ENCODE data around the gene AADACL4. TPM values are rescaled to one million over a fixed set of nuclear protein-coding genes. Genes with fewer than 3 reads are reported as not detected.

AADACL4 gene
- total and polyA plus RNA-seq, 5 donors from 2014 or later: not detected

DNA sequence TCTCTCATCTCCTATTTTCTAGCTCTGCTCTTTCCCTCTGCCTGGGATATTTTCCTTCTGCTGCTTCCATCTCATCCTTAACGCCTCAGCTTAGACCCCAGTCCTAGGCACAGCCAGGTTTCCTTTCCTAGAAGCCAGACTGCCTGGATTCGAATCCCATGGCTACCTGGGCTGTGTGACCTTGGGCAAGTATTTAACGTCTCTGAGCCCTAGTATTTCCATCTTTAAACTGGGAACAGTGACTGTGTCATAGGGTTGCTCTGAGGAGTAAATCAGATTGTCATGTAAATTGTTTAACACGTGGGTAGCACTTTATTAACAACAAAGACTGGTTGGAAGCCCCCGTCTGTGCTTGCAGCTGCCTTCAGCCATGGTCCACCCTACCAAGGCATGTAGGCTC, 44.2 kb upstream of the AADACL4 start:
- Mint-ChIP-seq H3K27me3 (peaks cover 18% of the 10 kb centered on the region), H3K27ac (no peak overlapping the region), H3K9me3 (peaks cover 0 to 3% (median 0%) of the 10 kb centered on the region in 7 donors), H3K4me3 (no peak overlapping the region), H3K36me3 (no peaks in the 10 kb centered on the region), H3K4me1 (peaks cover 10 to 65% (median 19%) of the 10 kb centered on the region in 4 donors)
- DNase-seq (no peak), ATAC-seq (ENCODE audit: low read depth in 2 of 2) (no peak)
- Histone ChIP-seq H3K4me3 (ENCODE audit: low read depth, low read length) (no peak overlapping the region), H3K27ac (ENCODE audit: insufficient read depth, low read length, poor library complexity, severe bottlenecking) (no peak overlapping the region), H3K4me1 (ENCODE audit: control insufficient read depth, insufficient read depth, low read length, poor library complexity, severe bottlenecking) (peaks cover 24% of the 10 kb centered on the region), H3K36me3 (ENCODE audit: control insufficient read depth, insufficient read depth, low read length) (no peaks in the 10 kb centered on the region), H3K27me3 (ENCODE audit: control insufficient read depth, insufficient read depth, low read length) (no peaks in the 10 kb centered on the region), H3K9me3 (ENCODE audit: control insufficient read depth in 2 of 2, low read length in 2 of 2) (no peaks in the 10 kb centered on the region)

DNA sequence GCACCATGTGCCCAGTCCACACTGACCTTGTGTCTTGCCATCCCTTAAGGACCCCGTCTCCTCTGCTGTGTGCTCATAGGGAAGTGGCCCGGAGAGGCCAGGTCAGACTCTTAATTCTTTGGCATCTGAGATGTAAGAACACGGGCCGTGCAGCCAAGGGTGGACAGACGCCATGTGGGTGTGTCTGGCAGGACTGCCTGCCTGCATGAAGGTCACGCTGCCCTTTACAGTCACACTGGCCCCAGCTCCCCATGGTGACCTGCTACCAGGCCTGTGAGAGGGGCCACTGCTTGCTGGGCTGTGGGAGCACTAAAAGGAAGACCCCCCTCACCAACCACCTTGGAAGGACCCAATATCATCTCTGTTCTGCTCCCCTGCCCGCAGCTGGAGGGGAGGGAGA, 43.5 kb upstream of the AADACL4 start:
- peaks cover 0 to 2% (median 0%) of the 10 kb centered on the region in 7 donors for H3K9me3 Mint-ChIP-seq
- Histone ChIP-seq H3K9me3 (ENCODE audit: control insufficient read depth in 2 of 2, low read length in 2 of 2) (no peaks in the 10 kb centered on the region), H3K27me3 (ENCODE audit: control insufficient read depth, insufficient read depth, low read length) (no peaks in the 10 kb centered on the region), H3K36me3 (ENCODE audit: control insufficient read depth, insufficient read depth, low read length) (no peaks in the 10 kb centered on the region), H3K27ac (ENCODE audit: insufficient read depth, low read length, poor library complexity, severe bottlenecking) (no peak overlapping the region), H3K4me3 (ENCODE audit: low read depth, low read length) (no peak overlapping the region), H3K4me1 (ENCODE audit: control insufficient read depth, insufficient read depth, low read length, poor library complexity, severe bottlenecking) (peaks cover 27% of the 10 kb centered on the region)
- DNase-seq (no peak), ATAC-seq (ENCODE audit: low read depth in 2 of 2) (no peak)
- peak overlapping the region in 1 of 4 donors; percentile 13 for H3K4me3 Mint-ChIP-seq
- H3K4me1 Mint-ChIP-seq: peaks cover 10 to 67% (median 19%) of the 10 kb centered on the region in 4 donors
- H3K36me3 Mint-ChIP-seq: no peaks in the 10 kb centered on the region
- H3K27ac Mint-ChIP-seq: peak overlapping the region in 2 of 3 donors; percentile 59 to 65
- peaks cover 18% of the 10 kb centered on the region for H3K27me3 Mint-ChIP-seq

DNA sequence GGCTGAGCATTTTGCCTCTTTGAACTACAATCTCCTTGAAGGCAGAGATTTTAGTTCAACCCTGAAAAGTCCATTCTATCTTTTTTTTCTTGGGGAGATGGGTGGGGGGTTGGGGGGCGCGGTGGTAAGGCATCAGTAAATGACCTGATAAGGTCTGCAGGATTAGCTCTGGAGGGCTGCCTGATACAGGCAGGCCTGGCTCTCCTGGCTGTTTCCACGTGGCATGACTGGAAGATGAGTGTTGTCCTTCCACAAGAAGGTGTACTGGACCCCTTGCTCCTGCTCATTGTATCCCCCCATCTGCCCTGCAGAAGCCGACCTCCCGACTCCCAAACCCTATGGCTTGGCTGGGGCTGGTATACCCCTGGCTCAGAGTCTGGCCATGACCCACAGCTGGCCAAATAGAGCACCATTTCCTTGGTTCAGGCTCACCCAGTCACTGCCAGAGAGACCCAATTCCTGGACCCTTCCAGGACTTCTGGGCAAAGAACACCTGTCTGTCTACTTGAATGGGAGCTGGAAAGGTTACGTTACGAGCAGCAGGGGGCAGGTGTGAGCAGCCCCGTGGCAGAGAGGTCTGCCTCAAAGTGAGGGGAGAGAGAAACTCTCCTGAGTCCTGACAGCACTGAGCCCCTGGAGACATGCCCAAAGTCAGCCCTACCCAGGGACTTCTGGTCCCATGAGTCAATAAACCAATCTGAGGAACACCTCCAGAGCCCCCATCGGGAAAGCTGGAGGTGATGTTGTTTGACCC, 42.8 kb upstream of the AADACL4 start:
- Histone ChIP-seq H3K36me3 (ENCODE audit: control insufficient read depth, insufficient read depth, low read length) (no peaks in the 10 kb centered on the region), H3K4me3 (ENCODE audit: low read depth, low read length) (no peak overlapping the region), H3K27me3 (ENCODE audit: control insufficient read depth, insufficient read depth, low read length) (no peaks in the 10 kb centered on the region), H3K27ac (ENCODE audit: insufficient read depth, low read length, poor library complexity, severe bottlenecking) (no peak overlapping the region), H3K4me1 (ENCODE audit: control insufficient read depth, insufficient read depth, low read length, poor library complexity, severe bottlenecking) (peaks cover 20% of the 10 kb centered on the region), H3K9me3 (ENCODE audit: control insufficient read depth in 2 of 2, low read length in 2 of 2) (no peaks in the 10 kb centered on the region)
- peaks cover 0 to 2% (median 0%) of the 10 kb centered on the region in 7 donors for H3K9me3 Mint-ChIP-seq
- peak overlapping the region in 2 of 3 donors; percentile 63 to 65 for H3K27ac Mint-ChIP-seq
- DNase-seq (peak; percentile 25 to 57 (median 53)), ATAC-seq (ENCODE audit: low read depth in 2 of 2) (peak in 1 of 2 donors; percentile 20)
- H3K27me3 Mint-ChIP-seq: peaks cover 18% of the 10 kb centered on the region
- H3K36me3 Mint-ChIP-seq: no peaks in the 10 kb centered on the region
- peaks cover 10 to 70% (median 22%) of the 10 kb centered on the region in 4 donors for H3K4me1 Mint-ChIP-seq
- peak overlapping the region in 1 of 4 donors; percentile 41 for H3K4me3 Mint-ChIP-seq

DNA sequence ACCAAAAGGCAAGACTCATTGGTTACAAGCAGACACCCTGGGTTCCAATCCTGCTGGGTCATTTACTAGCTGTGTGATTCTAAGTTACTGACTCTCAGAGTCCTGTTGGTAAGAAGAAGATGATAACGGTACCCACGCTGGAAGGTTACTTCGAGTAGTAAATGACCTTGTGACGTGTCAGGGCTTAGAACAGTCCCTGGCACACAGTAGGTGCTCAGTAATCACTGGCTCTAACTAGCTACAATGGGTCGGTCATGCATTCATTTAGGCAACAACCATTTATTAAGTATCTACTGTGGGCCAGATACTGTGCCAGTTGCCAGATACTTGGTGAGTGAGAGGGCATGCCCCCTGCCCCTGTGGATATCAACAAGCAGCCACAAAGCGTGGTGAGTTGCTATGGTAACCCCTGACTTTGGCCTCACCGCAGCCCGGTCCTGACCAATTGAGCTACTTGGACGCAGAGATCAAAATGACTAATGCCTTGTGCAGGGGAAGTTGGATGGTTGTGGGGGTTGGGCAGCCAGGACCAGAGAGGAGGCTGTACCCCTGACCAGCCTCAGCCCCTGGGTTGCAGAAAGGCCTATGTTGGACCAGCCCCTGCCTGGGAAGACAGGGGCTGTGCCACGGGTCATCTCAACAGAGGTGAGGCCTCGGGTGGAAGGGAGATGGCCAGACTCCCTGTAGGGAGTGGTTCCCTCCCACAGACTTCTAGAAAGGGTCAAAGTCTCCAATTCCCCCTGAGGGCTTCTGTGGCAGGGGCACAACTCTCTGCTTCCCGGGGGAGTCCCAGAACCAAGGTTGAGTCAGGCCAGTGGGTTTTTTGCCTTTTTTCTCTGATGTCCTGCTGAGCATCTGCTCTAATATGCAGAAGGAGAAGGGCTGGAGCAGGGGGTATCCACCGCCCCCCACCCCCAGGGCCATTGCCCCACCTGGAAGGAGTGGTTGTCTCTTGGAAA, 41.9 kb upstream of the AADACL4 start:
- H3K36me3 Mint-ChIP-seq: no peaks in the 10 kb centered on the region
- H3K27me3 Mint-ChIP-seq: peaks cover 18% of the 10 kb centered on the region
- ATAC-seq (ENCODE audit: low read depth in 2 of 2): no peak
- H3K27ac ChIP-seq (ENCODE audit: insufficient read depth, low read length, poor library complexity, severe bottlenecking): no peak overlapping the region
- peaks cover 17% of the 10 kb centered on the region for H3K4me1 ChIP-seq (ENCODE audit: control insufficient read depth, insufficient read depth, low read length, poor library complexity, severe bottlenecking)
- no peak overlapping the region for H3K4me3 ChIP-seq (ENCODE audit: low read depth, low read length)
- no peak for DNase-seq
- no peaks in the 10 kb centered on the region for H3K27me3 ChIP-seq (ENCODE audit: control insufficient read depth, insufficient read depth, low read length)
- H3K4me3 Mint-ChIP-seq: peak overlapping the region in 1 of 4 donors; percentile 41
- H3K9me3 ChIP-seq (ENCODE audit: control insufficient read depth in 2 of 2, low read length in 2 of 2): no peaks in the 10 kb centered on the region
- H3K27ac Mint-ChIP-seq: peak overlapping the region in 2 of 3 donors; percentile 65 to 84
- no peaks in the 10 kb centered on the region for H3K36me3 ChIP-seq (ENCODE audit: control insufficient read depth, insufficient read depth, low read length)
- H3K4me1 Mint-ChIP-seq: peaks cover 10 to 72% (median 25%) of the 10 kb centered on the region in 4 donors
- peaks cover 0 to 2% (median 0%) of the 10 kb centered on the region in 7 donors for H3K9me3 Mint-ChIP-seq

DNA sequence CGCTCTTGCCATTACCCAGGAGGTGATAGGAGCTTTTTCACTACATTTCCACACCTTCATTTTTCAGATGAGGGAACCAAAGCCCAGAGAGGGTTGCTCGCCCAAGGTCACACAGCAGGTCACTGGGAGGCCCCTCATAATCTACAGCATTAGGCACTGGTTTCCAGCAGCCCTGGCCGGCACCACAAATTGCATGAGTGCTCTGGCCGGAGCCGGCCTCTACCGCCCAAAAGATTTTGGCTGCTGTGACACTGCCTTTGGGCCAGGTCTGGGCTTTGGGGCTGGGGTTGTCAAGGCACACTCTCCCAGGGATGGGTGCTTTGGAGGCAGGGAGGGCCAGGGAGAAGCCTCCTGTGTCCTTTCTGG, 41.2 kb upstream of the AADACL4 start:
- H3K4me1 Mint-ChIP-seq: peaks cover 10 to 69% (median 25%) of the 10 kb centered on the region in 4 donors

DNA sequence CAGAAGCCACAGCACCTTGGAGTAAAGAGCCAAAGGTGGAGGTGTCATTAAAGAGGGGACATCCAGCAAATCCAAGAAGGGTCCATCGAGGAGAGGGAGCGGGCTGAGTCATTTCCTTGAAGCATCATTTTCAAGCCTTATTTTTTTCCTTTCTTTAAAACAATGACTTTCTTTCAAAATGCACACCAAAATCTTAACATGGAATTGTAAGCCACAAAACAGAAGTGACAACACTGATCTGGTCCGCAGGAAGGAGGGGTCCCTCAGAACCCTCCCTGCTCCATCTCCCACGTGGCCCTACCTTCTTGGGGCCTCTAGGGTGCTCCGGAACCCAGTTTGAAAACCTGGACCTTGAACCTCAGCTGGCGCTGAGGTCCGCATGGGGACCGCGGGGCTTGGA, 40.7 kb upstream of the AADACL4 start:
- peaks cover 8% of the 10 kb centered on the region for H3K36me3 Mint-ChIP-seq
- no peak overlapping the region for H3K27ac Mint-ChIP-seq
- no peak for ATAC-seq (ENCODE audit: low read depth in 2 of 2)
- no peak overlapping the region for H3K27ac ChIP-seq (ENCODE audit: insufficient read depth, low read length, poor library complexity, severe bottlenecking)
- H3K9me3 Mint-ChIP-seq: peaks cover 0 to 7% (median 0%) of the 10 kb centered on the region in 7 donors
- no peaks in the 10 kb centered on the region for H3K9me3 ChIP-seq (ENCODE audit: control insufficient read depth in 2 of 2, low read length in 2 of 2)
- no peak overlapping the region for H3K4me3 ChIP-seq (ENCODE audit: low read depth, low read length)
- peaks cover 2% of the 10 kb centered on the region for H3K36me3 ChIP-seq (ENCODE audit: control insufficient read depth, insufficient read depth, low read length)
- peaks cover 10 to 65% (median 24%) of the 10 kb centered on the region in 4 donors for H3K4me1 Mint-ChIP-seq
- DNase-seq: no peak
- H3K4me3 Mint-ChIP-seq: peak overlapping the region in 1 of 4 donors; percentile 9
- peaks cover 13% of the 10 kb centered on the region for H3K27me3 Mint-ChIP-seq
- no peaks in the 10 kb centered on the region for H3K27me3 ChIP-seq (ENCODE audit: control insufficient read depth, insufficient read depth, low read length)
- peaks cover 17% of the 10 kb centered on the region for H3K4me1 ChIP-seq (ENCODE audit: control insufficient read depth, insufficient read depth, low read length, poor library complexity, severe bottlenecking)

More for the DNA sequence above, 41.2 kb upstream of the AADACL4 start:
- peak overlapping the region in 2 of 3 donors; percentile 52 to 65 for H3K27ac Mint-ChIP-seq
- H3K4me3 ChIP-seq (ENCODE audit: low read depth, low read length): no peak overlapping the region
- H3K4me1 ChIP-seq (ENCODE audit: control insufficient read depth, insufficient read depth, low read length, poor library complexity, severe bottlenecking): peaks cover 17% of the 10 kb centered on the region
- H3K9me3 Mint-ChIP-seq: peaks cover 0 to 2% (median 0%) of the 10 kb centered on the region in 7 donors
- H3K27me3 Mint-ChIP-seq: peaks cover 13% of the 10 kb centered on the region
- no peak for DNase-seq
- H3K9me3 ChIP-seq (ENCODE audit: control insufficient read depth in 2 of 2, low read length in 2 of 2): no peaks in the 10 kb centered on the region
- no peak for ATAC-seq (ENCODE audit: low read depth in 2 of 2)
- H3K36me3 Mint-ChIP-seq: peaks cover 5% of the 10 kb centered on the region
- no peak overlapping the region for H3K27ac ChIP-seq (ENCODE audit: insufficient read depth, low read length, poor library complexity, severe bottlenecking)
- no peaks in the 10 kb centered on the region for H3K27me3 ChIP-seq (ENCODE audit: control insufficient read depth, insufficient read depth, low read length)
- H3K4me3 Mint-ChIP-seq: no peak overlapping the region
- no peaks in the 10 kb centered on the region for H3K36me3 ChIP-seq (ENCODE audit: control insufficient read depth, insufficient read depth, low read length)

DNA sequence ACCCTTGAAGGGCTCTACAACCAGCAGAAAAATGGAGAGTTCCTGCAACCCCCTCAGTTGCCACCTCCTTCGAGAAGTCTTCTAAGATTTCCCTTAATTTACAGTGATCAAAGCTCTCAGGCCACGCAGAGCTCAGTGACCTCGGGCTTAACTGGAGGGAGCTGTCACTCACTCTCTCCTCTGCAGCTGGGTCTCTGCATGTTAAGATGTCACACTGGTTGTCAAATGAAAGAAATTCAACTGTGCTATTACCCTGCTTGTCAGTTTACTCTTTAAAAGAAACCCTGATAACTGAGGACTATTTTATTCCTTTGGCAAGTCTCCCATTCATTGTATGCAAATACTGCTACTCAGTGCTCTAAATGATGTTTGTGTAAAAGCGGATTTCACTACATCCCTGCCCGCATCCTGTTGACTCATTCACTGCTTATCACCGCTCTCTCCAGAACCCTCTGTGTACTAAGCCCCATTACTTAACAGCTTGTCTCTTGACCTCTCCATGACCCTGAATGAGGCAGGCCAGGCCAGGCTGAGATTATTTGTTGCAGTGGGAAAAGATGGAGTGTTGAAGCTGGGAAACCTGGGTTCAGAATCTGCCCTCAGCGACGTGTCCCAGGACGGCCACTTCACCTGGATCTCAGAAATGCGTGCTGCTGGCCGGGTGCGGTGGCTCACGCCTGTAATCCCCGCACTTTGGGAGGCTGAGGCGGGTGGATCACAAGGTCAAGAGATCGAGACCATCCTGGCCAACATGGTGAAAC, 39.6 kb upstream of the AADACL4 start:
- Mint-ChIP-seq H3K27me3 (peaks cover 13% of the 10 kb centered on the region), H3K4me3 (peak overlapping the region; percentile 22 to 79 (median 22)), H3K27ac (peak overlapping the region; percentile 60 to 90 (median 73)), H3K9me3 (peaks cover 0 to 7% (median 0%) of the 10 kb centered on the region in 7 donors), H3K36me3 (peaks cover 15% of the 10 kb centered on the region), H3K4me1 (peaks cover 10 to 69% (median 24%) of the 10 kb centered on the region in 4 donors)
- H3K27me3 ChIP-seq (ENCODE audit: control insufficient read depth, insufficient read depth, low read length): no peaks in the 10 kb centered on the region
- peak overlapping the region; percentile 39 for H3K27ac ChIP-seq (ENCODE audit: insufficient read depth, low read length, poor library complexity, severe bottlenecking)
- ATAC-seq (ENCODE audit: low read depth in 2 of 2): peak; percentile 95 to 97
- H3K9me3 ChIP-seq (ENCODE audit: control insufficient read depth in 2 of 2, low read length in 2 of 2): no peaks in the 10 kb centered on the region
- peak; percentile 12 to 86 (median 65) for DNase-seq
- H3K4me1 ChIP-seq (ENCODE audit: control insufficient read depth, insufficient read depth, low read length, poor library complexity, severe bottlenecking): peaks cover 18% of the 10 kb centered on the region
- H3K36me3 ChIP-seq (ENCODE audit: control insufficient read depth, insufficient read depth, low read length): peaks cover 2% of the 10 kb centered on the region
- peak overlapping the region; percentile 57 for H3K4me3 ChIP-seq (ENCODE audit: low read depth, low read length)
